Dedifferentiated amniotic fluid mesenchymal stem cell (primary cell): ENCODE data around the gene SAMD3.
"Not testable (repeated sequence)": the region's sequence is repeated elsewhere in the genome, so short reads cannot be mapped to it uniquely, and the experiment has no call there.

ENCODE experiments used
- DNase-seq: peaks from one replicate; pipeline ENCODE4 v3.0.0-alpha.2; 2016; ENCODE audit errors: extremely low spot score

SAMD3 gene

GRCh38 chr6:130222775-130223174 lies at the start of gene SAMD3:
SAMD3 (minus strand) TSS chr6:130222951; CDS start chr6:130215273, 7,678 bp downstream.
- no peak for DNase-seq

GRCh38 chr6:130269969-130270635 lies 47.4 kb upstream of the SAMD3 start:
- no peak for DNase-seq

GRCh38 chr6:130265553-130265952 lies 42.8 kb upstream of the SAMD3 start:
- DNase-seq: not testable (repeated sequence)

GRCh38 chr6:130262008-130262407 lies 39.3 kb upstream of the SAMD3 start:
- no peak for DNase-seq

- DNase-seq: not testable (repeated sequence)
Measured at GRCh38 chr6:130261558-130261957, 38.8 kb upstream of the SAMD3 start.

- not testable (repeated sequence) for DNase-seq
Measured at GRCh38 chr6:130260614-130261241, 38.0 kb upstream of the SAMD3 start.

- DNase-seq: not testable (repeated sequence)
Measured at GRCh38 chr6:130260050-130260462, 37.3 kb upstream of the SAMD3 start.

GRCh38 chr6:130259557-130259956 lies 36.8 kb upstream of the SAMD3 start:
- DNase-seq: no peak

GRCh38 chr6:130259140-130259539 lies 36.4 kb upstream of the SAMD3 start:
- no peak for DNase-seq

GRCh38 chr6:130252527-130253237 lies 29.9 kb upstream of the SAMD3 start:
- DNase-seq: no peak

GRCh38 chr6:130245267-130245666 lies 22.5 kb upstream of the SAMD3 start:
- DNase-seq: no peak

- DNase-seq: no peak
Measured at GRCh38 chr6:130244728-130245127, 22.0 kb upstream of the SAMD3 start.

GRCh38 chr6:130240232-130240631 lies 17.5 kb upstream of the SAMD3 start:
- peak; percentile 87 for DNase-seq

- DNase-seq: no peak
Measured at GRCh38 chr6:130239755-130240154, 17.0 kb upstream of the SAMD3 start.

- DNase-seq: peak; percentile 36
Measured at GRCh38 chr6:130233330-130233729, 10.6 kb upstream of the SAMD3 start.

GRCh38 chr6:130230531-130230930 lies 7.8 kb upstream of the SAMD3 start:
- not testable (repeated sequence) for DNase-seq

- DNase-seq: no peak
Measured at GRCh38 chr6:130229645-130230044, 6.9 kb upstream of the SAMD3 start.

GRCh38 chr6:130223508-130223907 lies 757 bp upstream of the SAMD3 start:
- no peak for DNase-seq

- DNase-seq: no peak
Measured at GRCh38 chr6:130218134-130218533, 4.6 kb downstream of the SAMD3 start.

GRCh38 chr6:130216620-130217019 lies 6.1 kb downstream of the SAMD3 start:
- no peak for DNase-seq

GRCh38 chr6:130215526-130215925 lies 7.2 kb downstream of the SAMD3 start:
- DNase-seq: no peak

- no peak for DNase-seq
Measured at GRCh38 chr6:130212215-130212874, 10.4 kb downstream of the SAMD3 start.
